WTC11 (cell line): Measurements from ENCODE around the gene INVS.

ENCODE experiments used
- AR ChIP-seq: fragments of 250-450 bp; sonication (Bioruptor Pico); IDR thresholded peaks from 2 replicates; pipeline ENCODE4 v1.9.0; 2021; ENCODE audit warnings: mild to moderate bottlenecking
- ARID4B ChIP-seq: sonication (generic); formaldehyde crosslinking; IDR thresholded peaks from 2 replicates; pipeline ENCODE4 v1.8.0; 2023; ENCODE audit warnings: missing genetic modification reagents, mild to moderate bottlenecking, borderline replicate concordance
- CREB1 ChIP-seq: sonication (generic); formaldehyde crosslinking; IDR thresholded peaks from 2 replicates; pipeline ENCODE4 v1.8.0; 2023; ENCODE audit warnings: mild to moderate bottlenecking, missing genetic modification reagents
- CTCF ChIP-seq: fragments of 200-600 bp; IDR thresholded peaks from 2 replicates; pipeline ENCODE4 v1.8.0; 2022; ENCODE audit warnings: antibody characterized with exemption
- ELF4 ChIP-seq: sonication (generic); formaldehyde crosslinking; IDR thresholded peaks from 2 replicates; pipeline ENCODE4 v1.8.1; 2022; ENCODE audit warnings: low read depth, mild to moderate bottlenecking, moderate library complexity, missing genetic modification reagents
- NFATC4 ChIP-seq: fragments of 250-450 bp; sonication (Bioruptor Pico); IDR thresholded peaks from 2 replicates; pipeline ENCODE4 v1.9.0; 2021; ENCODE audit warnings: mild to moderate bottlenecking
- NFYB ChIP-seq: sonication (generic); formaldehyde crosslinking; conservative IDR thresholded peaks from 2 replicates; pipeline ENCODE4 v1.8.0; 2022; ENCODE audit warnings: low read depth, missing genetic modification reagents
- PREB ChIP-seq: sonication (generic); formaldehyde crosslinking; IDR thresholded peaks from 2 replicates; pipeline ENCODE4 v1.8.1; 2022; ENCODE audit warnings: mild to moderate bottlenecking, missing genetic modification reagents, moderate library complexity, borderline replicate concordance
- SP1 ChIP-seq: sonication (generic); formaldehyde crosslinking; conservative IDR thresholded peaks from 2 replicates; pipeline ENCODE4 v1.8.1; 2022; ENCODE audit warnings: missing genetic modification reagents
- ZNF263 ChIP-seq: sonication (generic); formaldehyde crosslinking; IDR thresholded peaks from 2 replicates; pipeline ENCODE4 v1.8.1; 2022; ENCODE audit warnings: low read depth, mild to moderate bottlenecking, moderate library complexity, missing genetic modification reagents
- ZNF423 ChIP-seq: fragments of 250-450 bp; sonication (Bioruptor Pico); IDR thresholded peaks from 2 replicates; pipeline ENCODE4 v2.1.2; 2022; ENCODE audit warnings: mild to moderate bottlenecking, moderate library complexity
- TF ChIP-seq, protein P1 (sequence below): sonication (generic); formaldehyde crosslinking; IDR thresholded peaks from 2 replicates; pipeline ENCODE4 v1.8.1; 2022; ENCODE audit warnings: low read depth, missing genetic modification reagents, borderline replicate concordance

DNA sequence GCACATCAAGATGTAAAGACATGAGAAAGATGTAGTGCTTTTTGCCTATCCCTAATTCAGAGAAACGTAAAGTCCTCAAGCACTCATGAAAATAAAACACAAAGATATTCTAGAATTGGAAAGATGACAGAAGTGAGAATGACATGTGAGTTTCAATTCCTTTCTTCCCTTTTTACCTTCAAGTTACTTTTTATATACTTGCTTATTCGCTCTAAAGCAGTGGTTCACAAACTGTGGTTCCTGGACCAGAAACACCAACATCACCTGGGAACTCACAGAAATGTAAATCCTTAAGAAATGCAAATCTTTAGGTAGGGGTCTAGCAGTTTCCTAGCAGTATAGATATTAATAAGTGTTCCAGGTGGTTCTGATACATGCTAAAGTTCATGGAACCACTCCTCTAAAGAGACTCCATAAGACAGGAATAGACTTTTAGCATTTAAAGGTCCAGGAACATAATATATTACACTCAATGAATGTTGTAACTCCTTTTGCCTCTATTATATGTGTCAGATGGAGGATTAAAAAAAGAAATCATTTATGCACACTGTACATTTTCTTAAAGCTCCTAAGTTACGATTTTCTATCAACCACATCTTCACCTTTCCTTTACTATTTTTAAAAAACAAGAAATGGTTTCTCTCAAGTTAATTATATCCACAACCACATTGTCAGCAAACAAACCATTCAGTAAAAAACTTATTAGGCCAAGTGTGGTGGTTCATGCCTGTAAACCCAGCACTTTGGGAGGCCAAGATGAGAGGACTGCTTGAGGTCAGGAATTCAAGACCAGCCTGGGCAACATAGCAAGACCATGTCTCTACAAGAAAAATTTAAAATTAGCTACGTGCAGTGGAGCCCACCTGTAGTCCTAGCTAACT, 40.1 kb upstream of the INVS start:
- TF ChIP-seq ELF4 (no peak), SP1 (CRISPR knock-in tag) (no peak), ZNF423 (no peak), CTCF (no peak), NFYB (no peak), PREB (CRISPR knock-in tag) (no peak), NFATC4 (CRISPR knock-in tag) (no peak), AR (CRISPR knock-in tag) (no peak), ZNF263 (CRISPR knock-in tag) (no peak), ARID4B (CRISPR knock-in tag) (no peak), CREB1 (no peak)
- TF ChIP-seq, protein P1, sequence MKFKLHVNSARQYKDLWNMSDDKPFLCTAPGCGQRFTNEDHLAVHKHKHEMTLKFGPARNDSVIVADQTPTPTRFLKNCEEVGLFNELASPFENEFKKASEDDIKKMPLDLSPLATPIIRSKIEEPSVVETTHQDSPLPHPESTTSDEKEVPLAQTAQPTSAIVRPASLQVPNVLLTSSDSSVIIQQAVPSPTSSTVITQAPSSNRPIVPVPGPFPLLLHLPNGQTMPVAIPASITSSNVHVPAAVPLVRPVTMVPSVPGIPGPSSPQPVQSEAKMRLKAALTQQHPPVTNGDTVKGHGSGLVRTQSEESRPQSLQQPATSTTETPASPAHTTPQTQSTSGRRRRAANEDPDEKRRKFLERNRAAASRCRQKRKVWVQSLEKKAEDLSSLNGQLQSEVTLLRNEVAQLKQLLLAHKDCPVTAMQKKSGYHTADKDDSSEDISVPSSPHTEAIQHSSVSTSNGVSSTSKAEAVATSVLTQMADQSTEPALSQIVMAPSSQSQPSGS, result no peak
